Astrocyte of the spinal cord (primary cell): ENCODE measurements around the gene EIF3L.

Experiments
- DNase-seq: peaks from one replicate; pipeline ENCODE4 v3.0.0; 2011; ENCODE audit warnings: low read depth, low spot score
- H3K4me3 ChIP-seq: 2 replicates; pipeline ENCODE4 v1.5.1; 2011; ENCODE audit warnings: low read depth, mild to moderate bottlenecking, low read length, moderate library complexity
- CTCF ChIP-seq: IDR thresholded peaks from 2 replicates; pipeline ENCODE4 v1.5.1; 2012; ENCODE audit warnings: low read depth, mild to moderate bottlenecking, low read length, inconsistent platforms
- in situ Hi-C: cut with HindIII; loops from 2 replicates; pipeline ENCODE4 v1.10.0; 2017; ENCODE audit warnings: low sequenced_read_pairs

Gene EIF3L

GRCh38 chr22:37911697-37912096 is 62.5 kb downstream of the EIF3L start:
- H3K4me3 ChIP-seq = no peak overlapping the region
- in situ Hi-C loops = no loop called here
- TF ChIP-seq CTCF = no peak

GRCh38 chr22:37912171-37912570 is 63.0 kb downstream of the EIF3L start:
- in situ Hi-C loops = no loop called here
- no peak for DNase-seq
- TF ChIP-seq CTCF = no peak
- H3K4me3 ChIP-seq = no peak overlapping the region

More at GRCh38 chr22:37911697-37912096, 62.5 kb downstream of the EIF3L start:
- no peak for DNase-seq

GRCh38 chr22:37913233-37913721 is 64.1 kb downstream of the EIF3L start:
- TF ChIP-seq CTCF = no peak
- in situ Hi-C loops = no loop called here
- H3K4me3 ChIP-seq = no peak overlapping the region
- no peak for DNase-seq

- no peak overlapping the region for H3K4me3 ChIP-seq
- TF ChIP-seq CTCF = no peak
- in situ Hi-C loops = no loop called here
- DNase-seq = no peak
Observed at GRCh38 chr22:37916311-37916710, 67.1 kb downstream of the EIF3L start.

GRCh38 chr22:37917874-37918548 is 68.8 kb downstream of the EIF3L start:
- in situ Hi-C loops = no loop called here
- no peak overlapping the region for H3K4me3 ChIP-seq
- TF ChIP-seq CTCF = no peak
- no peak for DNase-seq

- in situ Hi-C loops = no loop called here
- no peak for DNase-seq
- TF ChIP-seq CTCF = no peak
- no peak overlapping the region for H3K4me3 ChIP-seq
Observed at GRCh38 chr22:37918580-37919270, 69.5 kb downstream of the EIF3L start.
